ENCODE measurements around the gene FAM89A.

DNA sequence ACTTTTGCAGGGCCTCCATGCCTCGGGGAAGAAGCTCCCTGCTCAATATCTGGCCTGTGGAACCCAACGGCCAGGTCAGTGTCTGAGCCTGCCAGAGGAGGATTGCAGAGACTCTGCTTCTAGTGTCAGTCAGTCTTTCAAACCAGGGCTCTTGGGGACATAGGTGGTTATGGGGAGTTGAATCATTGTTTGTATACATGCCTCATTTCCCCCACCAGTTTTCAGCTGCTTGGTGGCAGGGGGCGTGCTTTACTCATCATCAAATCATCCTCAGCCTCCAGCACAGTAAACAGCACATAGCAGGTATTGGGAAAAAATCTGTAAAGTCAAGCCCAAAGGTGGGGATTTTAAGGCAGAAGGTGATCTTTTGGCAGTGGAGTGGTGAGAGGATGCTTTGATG is 17.4 kb upstream of the FAM89A start:
- TF ChIP-seq, protein P1, sequence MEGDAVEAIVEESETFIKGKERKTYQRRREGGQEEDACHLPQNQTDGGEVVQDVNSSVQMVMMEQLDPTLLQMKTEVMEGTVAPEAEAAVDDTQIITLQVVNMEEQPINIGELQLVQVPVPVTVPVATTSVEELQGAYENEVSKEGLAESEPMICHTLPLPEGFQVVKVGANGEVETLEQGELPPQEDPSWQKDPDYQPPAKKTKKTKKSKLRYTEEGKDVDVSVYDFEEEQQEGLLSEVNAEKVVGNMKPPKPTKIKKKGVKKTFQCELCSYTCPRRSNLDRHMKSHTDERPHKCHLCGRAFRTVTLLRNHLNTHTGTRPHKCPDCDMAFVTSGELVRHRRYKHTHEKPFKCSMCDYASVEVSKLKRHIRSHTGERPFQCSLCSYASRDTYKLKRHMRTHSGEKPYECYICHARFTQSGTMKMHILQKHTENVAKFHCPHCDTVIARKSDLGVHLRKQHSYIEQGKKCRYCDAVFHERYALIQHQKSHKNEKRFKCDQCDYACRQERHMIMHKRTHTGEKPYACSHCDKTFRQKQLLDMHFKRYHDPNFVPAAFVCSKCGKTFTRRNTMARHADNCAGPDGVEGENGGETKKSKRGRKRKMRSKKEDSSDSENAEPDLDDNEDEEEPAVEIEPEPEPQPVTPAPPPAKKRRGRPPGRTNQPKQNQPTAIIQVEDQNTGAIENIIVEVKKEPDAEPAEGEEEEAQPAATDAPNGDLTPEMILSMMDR (optimal IDR thresholded peaks at IDR 0.05 in 1 of 3, IDR thresholded peaks at IDR 0.05 in 1 of 3, conservative IDR thresholded peaks at IDR 0.05 in 1 of 3; ENCODE audit: extremely low read depth in 1 of 3, insufficient read depth in 2 of 3, low read length in 3 of 3) = no peak
- TF ChIP-seq EZH2 (IDR thresholded peaks at IDR 0.05; ENCODE audit: low read length) = no peak

Data from keratinocyte (primary cell).